Measurements from ENCODE around the gene ORC3.
"Not testable (repeated sequence)": the region's sequence is repeated elsewhere in the genome, so short reads cannot be mapped to it uniquely, and the experiment has no call there.

ORC3 gene

DNA sequence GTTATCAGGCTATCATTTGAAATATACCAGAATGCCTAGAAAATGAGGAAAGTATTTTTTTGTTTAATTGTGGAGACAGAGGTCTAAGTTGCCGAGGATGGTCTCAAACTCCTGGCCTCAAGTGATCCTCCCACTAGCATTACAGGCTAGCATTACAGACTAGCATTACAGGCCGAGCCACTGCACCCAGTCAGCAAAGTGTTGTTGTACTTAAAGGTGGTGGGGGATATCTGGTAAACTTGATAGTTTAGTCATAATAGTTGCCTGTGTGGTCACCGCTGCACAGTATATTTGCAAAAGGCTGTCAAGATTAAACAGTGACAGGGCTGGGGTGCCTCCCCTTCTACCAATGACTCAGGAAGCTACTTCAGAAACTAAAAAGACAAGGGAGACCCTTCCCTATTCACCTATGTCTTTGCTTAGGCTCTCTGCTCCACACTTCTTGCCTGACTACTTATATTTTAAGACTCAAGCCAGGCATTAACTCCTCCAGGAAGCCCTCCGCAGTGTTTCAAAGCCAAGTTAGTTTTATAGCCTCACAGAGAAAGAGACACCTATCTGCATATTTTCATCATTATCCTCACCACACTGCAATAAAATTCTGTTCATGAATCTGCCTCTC lies 115.2 kb downstream of the ORC3 start:
- TF ChIP-seq, protein P1, sequence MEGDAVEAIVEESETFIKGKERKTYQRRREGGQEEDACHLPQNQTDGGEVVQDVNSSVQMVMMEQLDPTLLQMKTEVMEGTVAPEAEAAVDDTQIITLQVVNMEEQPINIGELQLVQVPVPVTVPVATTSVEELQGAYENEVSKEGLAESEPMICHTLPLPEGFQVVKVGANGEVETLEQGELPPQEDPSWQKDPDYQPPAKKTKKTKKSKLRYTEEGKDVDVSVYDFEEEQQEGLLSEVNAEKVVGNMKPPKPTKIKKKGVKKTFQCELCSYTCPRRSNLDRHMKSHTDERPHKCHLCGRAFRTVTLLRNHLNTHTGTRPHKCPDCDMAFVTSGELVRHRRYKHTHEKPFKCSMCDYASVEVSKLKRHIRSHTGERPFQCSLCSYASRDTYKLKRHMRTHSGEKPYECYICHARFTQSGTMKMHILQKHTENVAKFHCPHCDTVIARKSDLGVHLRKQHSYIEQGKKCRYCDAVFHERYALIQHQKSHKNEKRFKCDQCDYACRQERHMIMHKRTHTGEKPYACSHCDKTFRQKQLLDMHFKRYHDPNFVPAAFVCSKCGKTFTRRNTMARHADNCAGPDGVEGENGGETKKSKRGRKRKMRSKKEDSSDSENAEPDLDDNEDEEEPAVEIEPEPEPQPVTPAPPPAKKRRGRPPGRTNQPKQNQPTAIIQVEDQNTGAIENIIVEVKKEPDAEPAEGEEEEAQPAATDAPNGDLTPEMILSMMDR (IDR thresholded peaks at IDR 0.05; ENCODE audit: control insufficient read depth, extremely low read depth, insufficient read depth) = no peak
- no peak overlapping the region for H3K4me3 ChIP-seq (ENCODE audit: low read depth, low read length)
- no peak for DNase-seq (ENCODE audit: low read depth)

DNA sequence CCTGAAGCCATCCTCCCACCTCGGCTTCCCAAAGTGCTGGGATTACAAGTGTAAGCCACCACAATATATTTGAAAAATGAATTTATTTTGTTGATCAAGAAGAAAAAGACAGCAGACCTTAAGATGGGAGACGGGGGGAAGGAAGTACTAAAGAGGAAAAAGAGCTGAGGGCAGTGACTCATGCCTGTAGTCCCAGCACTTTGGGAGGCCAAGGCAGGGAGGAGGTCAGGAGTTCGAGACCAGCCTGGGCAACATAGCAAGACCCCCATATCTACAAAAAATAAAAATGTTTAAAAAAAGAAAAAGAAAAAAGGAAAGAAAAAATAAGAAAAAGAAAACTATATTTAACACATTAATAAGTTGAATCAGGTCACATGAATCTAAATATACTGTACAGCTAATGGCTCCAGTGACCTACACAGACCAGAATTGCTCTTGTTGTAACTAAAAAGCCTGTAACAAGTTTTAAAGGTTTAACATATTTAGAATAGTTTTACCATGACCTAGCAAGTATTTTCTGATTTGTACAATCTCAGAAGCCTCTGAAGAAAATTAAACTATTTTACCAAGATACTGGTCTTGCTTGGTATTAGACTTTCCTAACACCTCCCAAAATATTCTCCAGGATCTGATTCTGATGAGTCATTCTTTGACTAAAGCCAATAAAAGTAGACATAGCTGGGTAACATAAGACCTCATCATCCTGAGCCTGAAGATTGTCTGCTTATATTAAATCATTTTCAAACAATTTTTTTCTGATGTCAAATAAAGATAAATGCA lies 116.4 kb downstream of the ORC3 start:
- TF ChIP-seq, protein P1 (IDR thresholded peaks at IDR 0.05; ENCODE audit: control insufficient read depth, extremely low read depth, insufficient read depth) = no peak
- H3K4me3 ChIP-seq (ENCODE audit: low read depth, low read length) = no peak overlapping the region
- no peak for DNase-seq (ENCODE audit: low read depth)

DNA sequence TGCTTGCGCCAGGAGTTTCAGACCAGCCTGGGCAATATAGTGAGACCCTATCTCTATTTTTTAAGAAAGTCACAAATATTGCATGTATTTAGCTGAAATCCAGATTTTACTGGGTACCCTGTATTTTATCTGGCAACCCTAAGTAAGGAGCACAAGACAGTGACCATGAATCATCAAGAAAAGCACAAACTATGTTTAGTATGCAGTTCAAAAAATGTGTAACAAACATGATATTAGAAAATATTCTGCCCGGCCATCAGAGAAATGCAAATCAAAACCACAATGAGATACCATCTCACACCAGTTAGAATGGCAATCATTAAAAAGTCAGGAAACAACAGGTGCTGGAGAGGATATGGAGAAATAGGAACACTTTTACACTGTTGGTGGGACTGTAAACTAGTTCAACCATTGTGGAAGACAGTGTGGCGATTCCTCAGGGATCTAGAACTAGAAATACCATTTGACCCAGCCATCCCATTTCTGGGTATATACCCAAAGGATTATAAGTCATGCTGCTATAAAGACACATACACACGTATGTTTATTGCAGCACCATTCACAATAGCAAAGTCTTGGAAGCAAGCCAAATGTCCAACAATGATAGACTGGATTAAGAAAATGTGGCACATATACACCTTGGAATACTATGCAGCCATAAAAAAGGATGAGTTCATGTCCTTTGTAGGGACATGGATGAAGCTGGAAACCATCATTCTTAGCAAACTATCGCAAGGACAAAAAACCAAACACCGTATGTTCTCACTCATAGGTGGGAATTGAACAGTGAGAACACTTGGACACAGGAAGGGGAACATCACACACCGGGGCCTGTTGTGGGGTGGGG lies 118.9 kb downstream of the ORC3 start:
- not testable (repeated sequence) for DNase-seq (ENCODE audit: low read depth); H3K4me3 ChIP-seq (ENCODE audit: low read depth, low read length)

DNA sequence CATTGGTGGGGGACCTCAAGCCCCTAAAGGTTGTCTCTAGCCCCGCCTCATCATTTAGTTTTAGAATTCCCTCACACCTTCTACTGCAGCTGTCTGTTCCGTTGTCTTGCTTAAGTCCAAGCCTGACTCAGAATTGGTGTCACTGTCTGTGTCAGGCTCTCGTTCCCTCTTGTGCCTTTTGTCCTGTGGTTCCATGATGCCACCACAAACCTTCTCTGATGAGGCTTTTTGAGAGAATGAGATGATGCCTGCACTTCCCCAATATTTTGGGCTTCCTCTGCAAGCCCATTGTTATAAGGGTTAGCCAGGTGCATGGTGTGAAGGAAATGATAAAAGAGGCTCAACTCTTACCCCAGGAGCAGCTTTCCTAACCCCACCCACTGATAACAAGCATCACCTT lies 120.2 kb downstream of the ORC3 start:
- TF ChIP-seq, protein P1 (IDR thresholded peaks at IDR 0.05; ENCODE audit: control insufficient read depth, extremely low read depth, insufficient read depth) = no peak
- DNase-seq (ENCODE audit: low read depth) = no peak

DNA sequence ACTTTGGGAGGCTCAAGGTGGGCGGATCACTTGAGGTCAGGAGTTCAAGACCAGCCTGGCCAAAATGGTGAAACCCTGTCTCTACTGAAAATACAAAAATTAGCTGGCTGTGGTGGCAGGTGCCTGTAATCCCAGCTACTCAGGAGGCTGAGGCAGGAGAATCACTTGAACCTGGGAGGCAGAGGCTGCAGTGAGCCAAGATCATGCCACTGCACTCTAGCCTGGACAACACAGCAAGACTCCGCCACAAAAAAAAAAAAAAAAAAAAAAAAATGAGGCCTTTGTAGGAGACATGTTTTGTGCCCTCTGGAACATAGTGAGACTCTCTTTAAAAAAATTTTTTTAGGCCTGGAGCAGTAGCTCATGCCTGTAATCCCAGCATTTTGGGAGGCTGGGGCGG lies 122.8 kb downstream of the ORC3 start:
- H3K4me3 ChIP-seq (ENCODE audit: low read depth, low read length); DNase-seq (ENCODE audit: low read depth): not testable (repeated sequence)

More for the DNA sequence above, 120.2 kb downstream of the ORC3 start:
- no peak overlapping the region for H3K4me3 ChIP-seq (ENCODE audit: low read depth, low read length)

DNA sequence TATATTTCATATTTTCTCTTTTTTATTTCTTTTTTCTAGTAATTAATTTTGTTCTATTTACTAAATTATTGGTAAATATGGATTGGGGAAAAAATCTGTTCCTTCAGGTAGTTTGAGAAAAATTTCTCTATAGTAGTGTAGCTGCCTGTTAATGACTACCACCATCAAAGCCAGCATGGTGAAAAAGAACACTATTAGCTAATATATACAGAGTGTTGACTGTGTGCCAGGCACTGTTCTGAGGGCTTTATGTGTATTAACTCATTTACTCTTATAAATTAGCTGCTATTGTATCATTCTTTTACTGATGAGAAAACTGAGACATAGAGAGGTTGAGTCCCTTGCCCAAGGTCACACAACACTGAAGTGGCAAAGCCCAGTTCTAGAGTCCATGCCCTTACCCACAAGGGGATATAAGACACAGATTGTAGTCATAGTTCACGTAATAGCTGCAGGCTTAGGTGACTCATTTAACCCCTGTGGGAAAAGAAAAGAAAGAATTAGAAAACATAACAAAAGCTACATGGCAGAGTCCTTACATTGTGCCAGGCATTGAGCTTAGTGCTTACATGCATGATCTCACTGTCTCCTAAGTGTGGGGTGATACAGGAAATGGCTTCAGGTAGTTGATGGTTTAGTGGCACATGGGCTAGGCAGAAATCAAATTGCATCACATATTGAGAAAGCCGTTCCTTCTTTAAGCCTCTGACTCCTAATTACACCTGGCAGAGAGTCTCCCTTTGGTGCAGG lies 124.3 kb downstream of the ORC3 start:
- no peak for DNase-seq (ENCODE audit: low read depth)
- TF ChIP-seq, protein P1 (IDR thresholded peaks at IDR 0.05; ENCODE audit: control insufficient read depth, extremely low read depth, insufficient read depth) = no peak

More for the DNA sequence above, 124.3 kb downstream of the ORC3 start:
- no peak overlapping the region for H3K4me3 ChIP-seq (ENCODE audit: low read depth, low read length)

Measured in LNCaP clone FGC (cell line).